Measurements from ENCODE around the gene FANCI. TPM values are rescaled to one million over a fixed set of nuclear protein-coding genes. Genes with fewer than 3 reads are reported as not detected.

Gene FANCI
- polyA plus RNA-seq, 1 experiment = 13.2 TPM

DNA sequence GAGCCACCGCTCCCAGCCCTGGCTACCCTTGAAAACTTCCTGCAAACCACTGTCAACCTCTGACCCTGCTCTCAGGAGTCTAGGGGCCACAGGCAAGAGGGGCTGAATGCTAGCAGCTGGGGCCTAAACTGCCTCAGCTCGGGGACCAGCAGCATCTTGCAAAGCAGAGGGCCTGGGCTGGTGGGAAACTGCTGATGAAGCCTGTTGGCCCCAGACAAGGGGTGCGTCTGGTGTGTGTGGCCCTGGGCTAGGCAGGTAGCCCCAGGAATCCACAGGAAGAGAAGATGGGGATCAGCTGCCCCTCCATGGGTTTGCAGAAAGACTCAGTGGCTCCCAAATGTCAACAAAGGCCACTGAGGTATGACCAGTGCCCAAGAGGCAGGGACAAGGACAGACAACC is 99.1 kb downstream of the FANCI start:
- H3K4me3 ChIP-seq (ENCODE audit: low read depth, low read length) = no peak overlapping the region
- ChIA-PET CTCF (interaction anchor here (4.8 kb wide), 1 partner anchor 15 kb away, joined by 43 read pairs; no protein-coding TSS in a partner anchor), POLR2A (no interaction called here)
- DNase-seq (ENCODE audit: low read depth, low spot score) = no peak
- no peaks in the 10 kb centered on the region; the same call in 1 of the 2 replicates for H3K9me3 ChIP-seq (ENCODE audit: control insufficient read depth, insufficient read depth, low read length)
- TF ChIP-seq, protein P1, sequence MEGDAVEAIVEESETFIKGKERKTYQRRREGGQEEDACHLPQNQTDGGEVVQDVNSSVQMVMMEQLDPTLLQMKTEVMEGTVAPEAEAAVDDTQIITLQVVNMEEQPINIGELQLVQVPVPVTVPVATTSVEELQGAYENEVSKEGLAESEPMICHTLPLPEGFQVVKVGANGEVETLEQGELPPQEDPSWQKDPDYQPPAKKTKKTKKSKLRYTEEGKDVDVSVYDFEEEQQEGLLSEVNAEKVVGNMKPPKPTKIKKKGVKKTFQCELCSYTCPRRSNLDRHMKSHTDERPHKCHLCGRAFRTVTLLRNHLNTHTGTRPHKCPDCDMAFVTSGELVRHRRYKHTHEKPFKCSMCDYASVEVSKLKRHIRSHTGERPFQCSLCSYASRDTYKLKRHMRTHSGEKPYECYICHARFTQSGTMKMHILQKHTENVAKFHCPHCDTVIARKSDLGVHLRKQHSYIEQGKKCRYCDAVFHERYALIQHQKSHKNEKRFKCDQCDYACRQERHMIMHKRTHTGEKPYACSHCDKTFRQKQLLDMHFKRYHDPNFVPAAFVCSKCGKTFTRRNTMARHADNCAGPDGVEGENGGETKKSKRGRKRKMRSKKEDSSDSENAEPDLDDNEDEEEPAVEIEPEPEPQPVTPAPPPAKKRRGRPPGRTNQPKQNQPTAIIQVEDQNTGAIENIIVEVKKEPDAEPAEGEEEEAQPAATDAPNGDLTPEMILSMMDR (IDR thresholded peaks at IDR 0.05; ENCODE audit: low read depth, low read length) = no peak
- peaks cover 54% of the 10 kb centered on the region for H3K27me3 ChIP-seq (ENCODE audit: control insufficient read depth, insufficient read depth, low read length)
- H3K27ac ChIP-seq (ENCODE audit: low read depth, low read length) = no peak overlapping the region

- ChIA-PET POLR2A (no interaction called here), CTCF (interaction anchor here (0.5 to 4.8 kb wide), 2 partner anchors 13 to 130 kb away, joined by 3 to 43 read pairs; no protein-coding TSS in a partner anchor)
- Histone ChIP-seq H3K4me3 (ENCODE audit: low read depth, low read length) (no peak overlapping the region), H3K27ac (ENCODE audit: low read depth, low read length) (no peak overlapping the region), H3K27me3 (ENCODE audit: control insufficient read depth, insufficient read depth, low read length) (peaks cover 50% of the 10 kb centered on the region), H3K9me3 (ENCODE audit: control insufficient read depth, insufficient read depth, low read length) (no peaks in the 10 kb centered on the region; the same call in 1 of the 2 replicates)
- no peak for DNase-seq (ENCODE audit: low read depth, low spot score)
- TF ChIP-seq, protein P1 (IDR thresholded peaks at IDR 0.05; ENCODE audit: low read depth, low read length) = no peak
Measured at GRCh38 chr15:89345248-89345647, 101.5 kb downstream of the FANCI start.

DNA sequence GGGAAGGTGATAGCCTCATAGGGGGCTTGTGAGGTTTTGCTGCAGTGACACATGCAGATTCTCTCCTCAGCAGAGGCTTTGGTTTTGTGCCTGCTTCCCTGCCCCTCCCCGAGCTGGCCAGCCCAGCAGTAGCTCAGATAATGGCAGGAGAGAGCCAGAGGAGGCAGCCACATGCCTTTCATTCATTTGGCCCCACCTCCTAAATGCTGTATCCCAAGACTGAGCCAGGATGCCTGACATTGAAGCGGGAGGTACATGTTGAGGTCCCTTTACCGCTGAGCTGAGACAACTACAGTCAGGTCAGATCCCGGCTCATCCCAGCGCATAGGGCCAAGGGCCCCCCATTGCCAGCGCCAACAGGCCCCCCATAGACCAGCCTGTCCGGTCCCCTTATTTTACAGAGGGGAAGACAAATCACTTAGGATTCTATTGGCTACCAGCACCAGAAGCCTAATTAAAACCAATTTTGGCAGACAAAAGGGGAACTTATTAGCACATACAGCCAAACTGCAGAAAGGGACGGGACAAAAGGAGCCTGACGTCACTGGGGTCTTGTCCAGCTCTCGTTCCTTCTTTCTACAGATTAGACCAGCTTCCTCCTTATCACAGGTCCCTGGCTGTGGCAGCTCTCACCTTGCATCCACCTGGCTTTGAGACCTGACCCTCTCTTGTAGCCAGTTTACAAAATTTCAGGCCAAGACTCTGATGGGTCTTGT is 102.9 kb downstream of the FANCI start:
- H3K27ac ChIP-seq (ENCODE audit: low read depth, low read length) = no peak overlapping the region
- peaks cover 41% of the 10 kb centered on the region for H3K27me3 ChIP-seq (ENCODE audit: control insufficient read depth, insufficient read depth, low read length)
- no peaks in the 10 kb centered on the region; the same call in 1 of the 2 replicates for H3K9me3 ChIP-seq (ENCODE audit: control insufficient read depth, insufficient read depth, low read length)
- no peak for DNase-seq (ENCODE audit: low read depth, low spot score)
- TF ChIP-seq, protein P1 (IDR thresholded peaks at IDR 0.05; ENCODE audit: low read depth, low read length) = no peak
- POLR2A ChIA-PET = no interaction called here
- CTCF ChIA-PET = interaction anchor here (4.8 kb wide), 1 partner anchor 11 kb away, joined by 43 read pairs; no protein-coding TSS in a partner anchor
- no peak overlapping the region for H3K4me3 ChIP-seq (ENCODE audit: low read depth, low read length)

DNA sequence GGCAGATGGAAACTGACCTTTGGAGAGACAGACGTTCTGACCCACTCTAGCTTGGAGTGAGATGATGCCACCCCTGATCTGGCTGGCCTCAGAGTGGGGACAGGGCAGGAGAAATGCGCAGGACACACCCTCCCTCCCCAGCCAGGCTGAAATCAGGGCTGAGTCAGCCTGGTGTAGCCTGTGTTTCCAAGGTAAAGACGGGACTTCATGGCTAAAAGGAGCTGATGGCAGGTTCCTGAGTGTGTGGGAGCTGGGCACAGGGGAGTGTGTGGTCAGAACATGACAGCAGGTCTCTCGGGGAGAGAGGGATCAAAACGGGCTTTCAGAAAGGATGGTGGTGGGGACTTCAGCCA is 105.4 kb downstream of the FANCI start:
- CTCF ChIA-PET = interaction anchor here (0.7 to 1.6 kb wide), 2 partner anchors 9 to 10 kb away, joined by 4 to 6 read pairs; no protein-coding TSS in a partner anchor
- H3K27me3 ChIP-seq (ENCODE audit: control insufficient read depth, insufficient read depth, low read length) = peaks cover 41% of the 10 kb centered on the region
- POLR2A ChIA-PET = no interaction called here

DNA sequence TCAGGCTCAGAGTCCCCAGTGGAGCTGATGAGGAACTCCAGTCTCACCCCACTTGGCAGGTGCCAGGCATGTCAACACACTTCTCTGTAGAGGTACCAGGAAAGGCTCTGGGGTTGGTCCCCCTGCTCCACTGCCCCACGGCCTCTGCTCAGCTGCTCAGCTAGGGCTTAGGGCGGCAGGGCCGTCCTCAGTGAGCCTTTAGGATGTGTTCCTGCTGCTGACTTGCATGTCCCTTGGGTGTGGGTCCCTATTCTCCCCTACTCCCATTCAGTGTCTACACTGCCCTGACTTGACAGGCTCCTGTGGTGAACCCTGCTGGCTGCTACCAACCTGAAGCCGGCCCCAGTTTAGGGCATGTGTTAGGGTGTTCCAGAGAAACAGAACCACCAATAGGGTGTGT is 108.7 kb downstream of the FANCI start:
- H3K27me3 ChIP-seq (ENCODE audit: control insufficient read depth, insufficient read depth, low read length) = peaks cover 39% of the 10 kb centered on the region
- POLR2A ChIA-PET = no interaction called here

More for the DNA sequence above, 105.4 kb downstream of the FANCI start:
- H3K27ac ChIP-seq (ENCODE audit: low read depth, low read length) = no peak overlapping the region
- no peaks in the 10 kb centered on the region; the same call in 1 of the 2 replicates for H3K9me3 ChIP-seq (ENCODE audit: control insufficient read depth, insufficient read depth, low read length)
- TF ChIP-seq, protein P1 (IDR thresholded peaks at IDR 0.05; ENCODE audit: low read depth, low read length) = no peak
- H3K4me3 ChIP-seq (ENCODE audit: low read depth, low read length) = no peak overlapping the region
- no peak for DNase-seq (ENCODE audit: low read depth, low spot score)

More for the DNA sequence above, 108.7 kb downstream of the FANCI start:
- Histone ChIP-seq H3K9me3 (ENCODE audit: control insufficient read depth, insufficient read depth, low read length) (no peaks in the 10 kb centered on the region), H3K27ac (ENCODE audit: low read depth, low read length) (no peak overlapping the region), H3K4me3 (ENCODE audit: low read depth, low read length) (no peak overlapping the region)
- CTCF ChIA-PET = interaction anchor here (2.0 kb wide), 1 partner anchor 78 kb away, joined by 7 read pairs; no protein-coding TSS in a partner anchor
- TF ChIP-seq, protein P1 (IDR thresholded peaks at IDR 0.05; ENCODE audit: low read depth, low read length) = no peak
- DNase-seq (ENCODE audit: low read depth, low spot score) = no peak
